HG03439 (cell line): ENCODE data around the gene TMEM17.

Experiments
- ATAC-seq: cut with Tn5 transposase; IDR thresholded peaks from one replicate; pipeline ENCODE4 v1.9.1; 2021; ENCODE audit warnings: mild to moderate bottlenecking, moderate library complexity; ENCODE audit not compliant: unreplicated experiment

The TMEM17 gene

DNA sequence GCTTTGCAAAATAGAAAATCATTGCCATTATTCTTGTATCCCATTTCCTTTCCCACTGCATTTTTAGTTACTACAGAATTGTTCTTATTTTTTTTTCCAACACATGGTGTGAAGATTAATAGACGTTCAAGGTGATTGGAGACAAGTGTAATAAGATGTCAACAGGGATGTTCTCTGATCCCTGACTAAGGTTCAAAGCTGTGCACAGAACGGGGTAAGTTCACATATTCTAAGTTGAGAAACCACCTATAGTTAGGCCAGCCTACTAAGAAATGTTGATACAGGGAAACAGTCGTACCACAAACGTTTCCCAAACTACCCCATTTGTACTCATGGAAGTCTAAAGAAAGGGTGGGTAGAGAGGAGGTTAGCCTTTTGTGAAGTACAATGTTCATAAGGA lies 6.4 kb upstream of the TMEM17 start:
- ATAC-seq, result no peak

DNA sequence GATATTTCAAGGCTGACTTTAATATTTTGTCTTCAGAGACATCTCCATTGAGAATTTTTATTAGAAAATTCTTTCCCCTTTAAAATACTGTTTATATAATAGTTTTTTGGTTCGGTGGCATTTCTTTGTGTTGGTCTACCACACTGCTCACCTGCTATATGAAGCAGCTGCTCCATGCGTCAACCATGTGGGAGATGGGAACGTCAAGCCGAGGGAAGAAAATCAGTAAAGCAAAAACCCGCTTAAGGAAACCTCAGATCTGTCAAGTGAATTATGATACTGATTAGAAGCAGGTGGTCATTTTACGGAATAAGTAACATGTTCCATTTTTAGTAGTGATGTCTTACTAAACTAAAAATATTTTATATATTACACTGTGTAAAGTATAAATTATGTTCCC lies 5.6 kb upstream of the TMEM17 start:
- no peak for ATAC-seq

DNA sequence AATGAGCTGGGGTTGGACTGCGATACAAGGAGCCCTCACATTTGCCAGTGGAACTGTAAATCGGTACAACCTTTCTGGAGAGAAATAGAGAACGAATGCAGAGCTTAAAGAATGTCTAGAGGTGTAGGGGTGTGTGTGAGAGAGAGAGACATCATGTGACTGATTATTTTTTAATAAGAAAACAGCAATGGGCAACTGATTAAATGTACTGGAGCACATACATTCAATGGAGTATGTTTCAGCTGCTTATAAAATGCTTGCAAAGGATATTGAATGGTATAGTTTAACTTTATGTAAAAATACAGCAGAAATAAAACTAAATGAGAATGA lies 391 bp upstream of the TMEM17 start:
- ATAC-seq, result peak; percentile 36

DNA sequence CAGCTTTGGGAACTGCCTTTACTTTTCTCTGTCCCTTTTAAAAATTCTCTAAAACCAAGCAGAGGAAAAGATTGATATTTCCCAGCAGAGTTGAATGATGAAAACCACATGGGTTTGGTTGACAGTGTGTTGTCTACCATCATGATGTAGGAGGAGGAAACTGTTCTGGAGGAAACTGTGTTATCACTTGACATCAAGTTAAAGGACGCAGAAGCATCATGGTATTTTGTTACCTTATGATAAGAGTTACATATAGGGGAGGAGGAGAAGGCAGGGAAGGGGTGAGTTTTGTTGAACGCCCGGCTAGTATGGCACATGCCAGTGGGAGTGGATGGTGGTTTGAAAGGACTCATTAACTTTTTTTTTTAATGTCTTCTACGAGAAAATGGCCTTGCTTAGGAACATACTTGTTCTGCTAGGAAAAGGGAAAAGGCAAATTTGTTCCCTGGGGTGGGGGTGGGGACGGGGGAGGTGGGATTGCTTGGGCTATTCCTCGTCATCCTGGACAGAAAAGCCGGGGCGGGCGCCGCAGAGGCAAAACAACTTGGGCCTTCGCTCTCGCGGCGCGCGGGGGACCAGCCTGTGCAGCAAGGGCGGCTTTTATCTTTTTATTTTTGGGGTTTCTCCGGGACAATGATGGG lies 766 bp downstream of the TMEM17 start:
- ATAC-seq, result no peak

DNA sequence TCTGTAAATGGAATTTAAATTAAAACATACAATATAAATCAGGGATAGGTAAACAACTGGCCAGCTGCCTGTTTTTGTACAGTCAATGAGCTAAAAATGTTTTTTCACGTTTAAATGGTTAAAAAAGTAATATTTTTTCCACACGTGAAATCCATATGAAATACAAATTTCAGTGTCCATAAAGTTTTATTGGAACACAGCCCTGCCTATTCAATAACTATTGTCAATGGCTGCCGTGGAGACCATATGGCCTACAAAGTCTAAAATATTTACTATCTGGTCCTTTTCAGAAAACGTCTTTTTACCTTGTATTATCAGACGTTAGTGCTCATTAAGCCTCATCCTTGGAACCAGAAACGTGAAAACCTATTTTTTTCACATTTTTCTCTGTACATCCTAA lies 1.3 kb downstream of the TMEM17 start:
- ATAC-seq, result no peak

DNA sequence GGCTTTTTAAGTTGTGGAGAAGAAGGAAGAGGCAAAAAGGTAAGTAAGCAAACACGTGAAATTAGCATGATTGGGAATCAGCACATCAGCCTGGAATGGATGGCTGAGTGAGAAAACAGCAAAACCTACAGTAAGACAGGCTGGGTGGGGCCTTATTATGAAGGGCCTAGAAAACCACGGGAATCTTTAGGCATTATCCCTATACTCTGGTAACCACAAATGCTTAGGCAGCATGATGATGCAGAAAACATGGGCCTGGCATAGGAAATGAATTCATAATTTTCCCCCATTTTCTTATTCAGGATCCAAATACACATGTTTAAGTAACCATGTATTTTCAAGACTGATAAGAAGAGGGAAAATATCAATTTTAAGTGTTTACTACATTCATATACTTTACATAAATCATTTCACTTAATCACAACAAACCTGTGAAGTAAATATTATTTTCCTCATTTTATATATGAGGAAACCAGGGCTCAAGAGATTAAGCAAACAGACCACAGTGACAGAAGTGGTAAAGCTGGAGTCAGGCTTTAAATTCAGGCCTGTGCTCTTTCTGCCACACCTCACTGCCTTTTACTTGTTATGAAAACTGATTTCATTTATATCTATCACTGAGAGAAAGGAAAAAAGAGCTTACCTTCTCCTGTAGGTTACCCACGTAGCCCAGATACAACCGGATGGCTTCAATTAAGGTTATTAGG lies 4.0 kb downstream of the TMEM17 start:
- no peak for ATAC-seq

DNA sequence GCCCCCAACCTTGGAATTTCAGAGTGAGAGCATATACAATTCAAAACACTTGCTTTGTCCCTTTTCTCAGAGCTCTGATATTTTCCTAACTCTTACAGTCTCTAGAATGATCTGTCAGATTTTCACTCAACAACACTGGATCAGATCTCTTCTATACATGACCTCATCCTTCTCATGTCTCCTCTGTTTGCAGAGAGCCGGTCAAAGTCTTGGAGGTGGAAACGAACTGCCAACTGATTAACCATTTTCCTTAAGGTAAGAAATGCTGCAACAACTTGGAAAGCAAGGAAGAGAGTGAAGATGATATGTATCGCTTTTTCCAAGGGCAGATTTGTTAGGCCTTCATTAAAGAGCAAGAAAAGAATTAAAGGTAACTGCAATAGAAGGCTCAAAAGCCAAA lies 4.9 kb downstream of the TMEM17 start:
- no peak for ATAC-seq

DNA sequence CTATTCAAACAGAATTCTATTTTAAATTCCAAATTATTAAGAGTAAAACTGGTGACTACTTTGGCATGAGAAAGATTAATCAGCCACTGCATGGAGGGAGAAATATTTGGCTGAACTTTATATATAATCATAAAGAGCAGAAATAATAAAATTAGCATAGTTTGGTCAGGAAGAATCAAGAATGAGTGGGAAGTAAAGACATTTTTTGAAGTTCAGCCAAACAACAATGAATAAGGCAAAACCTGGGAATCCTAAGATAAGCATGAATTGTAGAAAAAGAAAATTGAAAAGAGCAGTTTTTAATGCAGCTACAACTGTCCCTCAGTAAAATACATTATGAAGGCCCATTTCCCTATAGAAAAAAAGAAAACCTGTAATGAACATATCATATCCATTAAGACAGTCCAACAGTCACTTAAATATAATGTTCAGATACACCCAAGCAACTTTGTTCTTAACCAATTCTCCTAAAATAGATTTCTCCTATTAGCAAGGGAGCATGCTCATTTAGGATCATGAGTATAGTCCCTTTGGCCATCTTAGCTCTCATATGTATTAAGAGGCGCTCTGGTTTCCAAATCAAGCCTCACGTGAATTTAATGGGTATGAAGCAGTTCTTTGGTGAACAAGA lies 6.5 kb downstream of the TMEM17 start:
- ATAC-seq, result no peak

DNA sequence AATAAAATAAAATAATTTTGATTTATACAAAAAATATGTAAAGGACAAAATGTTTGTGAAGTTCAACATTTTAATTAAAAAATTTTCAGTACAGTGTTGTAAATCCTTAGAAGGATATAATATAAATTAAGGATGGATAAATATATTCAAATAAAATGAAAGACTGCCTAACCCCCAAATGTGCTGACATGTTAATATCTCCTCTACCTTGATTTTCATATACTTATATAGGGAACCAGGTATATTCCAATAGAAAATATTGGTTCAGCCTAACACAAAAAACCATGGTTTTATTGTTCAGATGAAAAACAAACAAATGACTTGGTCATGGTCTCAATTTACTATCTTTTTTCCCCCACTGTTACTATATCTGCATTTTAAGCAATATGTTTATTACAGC lies 7.3 kb downstream of the TMEM17 start:
- no peak for ATAC-seq

DNA sequence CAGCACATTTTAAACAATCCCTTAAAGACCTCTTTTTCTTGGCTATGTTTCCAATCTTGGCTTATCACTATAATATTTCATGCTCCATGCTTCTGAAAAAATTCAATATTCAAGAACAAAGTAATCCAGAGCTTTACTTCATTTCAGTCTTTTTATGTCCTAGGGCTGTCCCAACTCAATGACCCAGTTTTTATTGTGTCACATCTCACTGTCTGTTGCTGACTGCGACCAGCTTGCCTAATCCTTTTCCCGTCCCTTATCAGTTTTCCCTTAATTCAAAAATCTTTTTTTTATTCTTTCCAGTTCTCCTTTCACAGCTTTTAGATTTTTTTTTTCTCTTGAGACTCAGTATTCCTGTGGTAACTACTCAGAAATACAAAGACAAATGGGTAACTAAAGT lies 10.2 kb downstream of the TMEM17 start:
- ATAC-seq, result no peak

DNA sequence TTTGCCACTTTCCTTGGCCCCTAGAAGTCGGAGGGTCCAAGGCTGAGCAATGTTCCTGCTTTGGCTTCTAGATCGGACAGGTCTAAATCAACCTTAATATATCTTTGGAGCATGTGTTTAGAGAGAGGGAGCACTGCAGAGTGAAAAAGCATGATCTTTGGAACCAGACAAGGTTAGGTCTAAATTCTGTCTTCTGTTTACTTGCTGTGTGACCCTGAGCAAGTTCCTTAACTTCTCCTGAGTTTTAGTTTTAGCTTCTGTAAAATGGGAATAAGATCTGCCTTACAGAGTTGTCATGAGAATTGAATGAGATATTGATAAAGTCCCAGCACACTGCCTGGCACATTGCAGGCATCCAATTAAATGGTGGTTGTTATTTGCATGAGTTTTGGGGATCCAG lies 13.9 kb downstream of the TMEM17 start:
- ATAC-seq, result no peak

DNA sequence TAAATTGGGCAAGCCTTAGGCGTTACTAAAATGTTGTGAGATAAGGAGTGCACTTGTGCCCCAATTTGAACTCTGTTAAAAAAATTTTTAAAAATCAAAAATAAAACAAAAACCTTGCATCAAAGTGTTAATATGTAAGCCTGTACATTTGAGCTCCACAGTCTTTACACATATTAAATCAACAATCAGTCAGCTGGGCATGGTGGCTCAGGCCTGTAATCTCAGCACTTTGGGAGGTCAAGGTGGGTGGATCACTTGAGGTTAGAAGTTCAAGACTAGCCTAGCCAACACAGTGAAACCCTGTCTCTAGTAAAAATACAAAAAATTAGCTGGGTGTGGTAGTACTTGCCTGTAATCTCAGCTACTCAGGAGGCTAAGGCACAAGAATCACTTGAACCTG lies 16.3 kb downstream of the TMEM17 start:
- ATAC-seq, result no peak

DNA sequence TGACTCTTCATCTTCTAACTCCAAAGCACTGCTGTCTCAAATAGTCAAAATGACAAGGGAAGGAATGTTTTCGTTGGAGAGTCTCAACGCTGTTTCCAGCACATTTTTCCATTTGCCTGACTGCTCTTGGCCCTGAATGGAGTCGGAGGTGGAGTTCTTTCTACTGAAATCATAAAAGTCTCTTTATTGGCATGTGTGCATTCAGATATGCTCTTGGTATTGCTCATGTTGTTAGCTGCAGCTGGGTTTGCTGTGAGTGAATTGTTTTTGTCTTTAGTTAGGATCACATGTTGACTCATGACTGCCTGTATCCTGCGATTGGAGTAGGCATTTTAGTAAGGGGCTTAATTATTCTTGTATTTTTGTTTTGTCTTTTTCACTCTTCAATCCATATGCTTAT lies 16.8 kb downstream of the TMEM17 start:
- no peak for ATAC-seq

DNA sequence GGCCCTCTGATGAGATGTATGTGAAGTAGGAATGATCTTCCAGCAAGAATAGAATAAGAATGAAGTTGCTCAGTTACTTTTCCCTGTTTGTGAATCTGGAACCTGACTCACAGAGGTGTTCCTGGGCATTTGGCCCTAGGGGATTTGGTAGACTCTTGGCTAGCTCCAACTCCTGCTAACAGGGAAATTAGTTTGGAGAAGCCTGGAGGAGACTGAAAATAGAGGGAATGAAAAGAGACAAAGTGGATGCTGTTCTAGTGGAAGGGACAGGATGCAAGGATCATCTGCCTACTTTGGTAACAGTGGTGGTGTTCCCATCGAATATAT lies 19.6 kb downstream of the TMEM17 start:
- ATAC-seq, result no peak

DNA sequence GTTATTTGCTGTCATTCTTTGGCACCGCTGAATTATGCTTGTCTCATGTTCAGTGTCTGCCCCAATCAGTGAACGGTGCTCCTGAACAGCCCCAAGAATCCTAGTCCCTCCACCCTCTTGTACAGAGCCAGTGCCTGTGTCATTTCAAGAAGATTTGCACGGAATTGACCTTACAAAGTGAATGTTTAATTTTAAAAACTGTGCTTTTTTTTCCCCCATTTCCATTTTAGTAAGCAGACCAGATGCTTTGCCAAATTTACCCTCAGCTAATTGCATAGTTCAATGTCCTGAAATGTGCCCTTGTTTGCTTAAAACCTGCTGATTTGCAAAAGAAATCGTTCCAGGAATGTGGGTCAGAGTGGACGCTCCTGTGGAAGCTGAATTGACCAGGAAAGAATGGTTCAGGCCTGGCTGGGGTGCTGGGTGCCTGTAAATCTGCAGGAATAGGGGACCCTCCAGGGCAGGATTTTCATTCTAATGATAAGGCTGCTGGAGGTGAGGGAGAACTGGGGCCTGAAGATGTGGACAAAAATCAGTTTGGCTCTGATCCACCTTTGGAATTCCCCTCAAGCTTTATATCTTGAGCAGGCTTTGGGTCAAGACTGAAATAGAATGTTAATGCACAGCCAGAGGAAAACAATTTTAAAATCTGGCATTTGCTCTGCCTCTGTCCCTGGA lies 20.1 kb downstream of the TMEM17 start:
- ATAC-seq, result no peak

DNA sequence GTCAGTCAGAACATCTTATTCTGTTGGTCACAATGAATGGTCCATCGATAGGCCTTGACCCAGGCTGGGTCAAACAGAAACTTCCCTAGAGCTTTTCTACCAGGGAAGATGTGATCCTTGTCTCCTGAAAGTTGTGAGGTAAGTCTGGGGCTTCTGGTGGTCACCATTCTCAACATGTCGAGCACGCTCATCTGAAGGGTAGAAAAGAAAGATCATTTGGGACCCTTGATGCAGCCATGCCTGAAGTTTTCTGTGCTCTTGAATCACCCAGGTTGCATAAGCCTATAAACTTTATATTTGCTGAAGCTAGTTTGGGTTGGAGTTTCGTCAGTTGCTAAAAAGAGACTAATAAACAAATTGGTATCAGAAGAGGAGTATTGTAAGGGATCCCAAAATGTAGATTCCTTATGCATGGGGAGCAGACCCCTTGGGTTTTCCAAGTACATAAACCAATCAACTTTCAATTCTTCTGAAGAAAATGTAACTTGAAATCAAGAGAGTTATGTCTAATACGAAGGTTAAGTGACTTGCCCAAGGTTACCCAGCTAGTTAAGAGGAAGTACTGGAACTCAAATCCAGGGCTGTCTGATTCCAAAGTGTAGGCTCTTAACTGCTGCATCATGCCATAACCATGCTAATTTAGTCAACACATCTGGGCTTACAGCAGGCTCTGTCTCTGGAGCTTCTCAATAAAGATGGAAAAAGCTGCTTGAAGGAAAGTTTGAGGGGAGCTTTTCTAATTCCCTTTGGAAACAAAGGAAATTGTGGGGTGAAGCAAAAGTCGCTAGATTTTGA lies 23.2 kb downstream of the TMEM17 start:
- ATAC-seq, result no peak

DNA sequence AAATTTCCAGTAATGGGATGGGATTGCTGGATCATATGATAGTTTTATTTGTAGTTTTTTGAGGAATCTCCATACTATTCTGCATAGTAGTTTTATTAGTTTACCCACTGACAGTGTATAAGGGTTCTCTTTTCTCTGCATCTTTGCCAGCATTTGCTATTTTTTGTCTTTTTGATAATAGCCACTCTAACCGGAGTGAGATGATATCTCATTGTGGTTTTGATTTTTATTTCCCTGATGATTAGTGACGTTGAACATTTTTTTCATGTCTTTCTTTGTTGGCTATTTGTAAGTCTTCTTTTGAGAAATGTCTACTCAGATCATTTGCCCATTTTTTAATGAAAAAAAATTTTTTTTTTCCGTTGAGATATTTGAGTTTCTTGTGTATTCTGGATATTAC lies 26.1 kb downstream of the TMEM17 start:
- ATAC-seq, result no peak

DNA sequence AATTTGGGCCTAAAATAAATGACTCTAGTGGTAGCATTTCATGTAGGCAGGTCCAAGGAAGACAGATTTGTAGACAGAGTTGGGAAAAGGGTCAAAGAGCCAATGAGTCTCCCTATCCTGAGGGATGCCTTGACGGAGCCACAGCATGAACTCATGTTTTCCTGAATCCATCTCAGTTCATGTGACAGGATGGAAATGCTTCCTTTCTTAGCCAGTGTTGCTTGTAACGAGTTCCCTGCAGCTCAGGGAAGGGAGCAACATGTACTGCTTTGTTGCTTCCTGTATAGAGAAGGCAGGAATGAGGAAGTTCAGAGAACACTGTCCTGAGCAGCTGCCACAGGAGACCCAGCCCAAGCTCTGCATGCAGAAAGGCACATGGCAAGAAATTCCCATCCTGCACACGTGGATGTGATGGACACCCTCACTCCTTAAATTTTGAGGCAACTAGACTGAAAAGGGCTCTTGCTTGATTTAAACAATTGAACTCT lies 27.9 kb downstream of the TMEM17 start:
- no peak for ATAC-seq

DNA sequence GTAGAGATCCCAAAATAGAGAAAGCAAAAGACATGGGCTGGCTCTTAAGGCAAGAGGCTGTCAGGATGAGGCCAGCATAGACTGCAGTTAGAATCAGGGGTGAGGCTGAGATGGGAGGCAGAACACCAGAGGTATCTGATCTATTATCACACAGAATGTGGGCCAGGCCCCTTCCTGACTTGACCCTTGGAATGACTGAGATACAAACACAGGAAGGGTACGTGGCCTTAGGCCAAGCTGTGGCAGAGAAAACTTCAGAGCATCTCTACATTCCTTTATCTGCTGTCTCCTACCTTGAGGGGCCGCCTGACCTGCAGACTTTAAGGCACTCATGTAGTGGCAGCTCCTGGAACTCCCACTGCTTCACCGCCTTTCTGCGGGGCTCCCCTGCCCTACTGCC lies 28.4 kb downstream of the TMEM17 start:
- no peak for ATAC-seq

DNA sequence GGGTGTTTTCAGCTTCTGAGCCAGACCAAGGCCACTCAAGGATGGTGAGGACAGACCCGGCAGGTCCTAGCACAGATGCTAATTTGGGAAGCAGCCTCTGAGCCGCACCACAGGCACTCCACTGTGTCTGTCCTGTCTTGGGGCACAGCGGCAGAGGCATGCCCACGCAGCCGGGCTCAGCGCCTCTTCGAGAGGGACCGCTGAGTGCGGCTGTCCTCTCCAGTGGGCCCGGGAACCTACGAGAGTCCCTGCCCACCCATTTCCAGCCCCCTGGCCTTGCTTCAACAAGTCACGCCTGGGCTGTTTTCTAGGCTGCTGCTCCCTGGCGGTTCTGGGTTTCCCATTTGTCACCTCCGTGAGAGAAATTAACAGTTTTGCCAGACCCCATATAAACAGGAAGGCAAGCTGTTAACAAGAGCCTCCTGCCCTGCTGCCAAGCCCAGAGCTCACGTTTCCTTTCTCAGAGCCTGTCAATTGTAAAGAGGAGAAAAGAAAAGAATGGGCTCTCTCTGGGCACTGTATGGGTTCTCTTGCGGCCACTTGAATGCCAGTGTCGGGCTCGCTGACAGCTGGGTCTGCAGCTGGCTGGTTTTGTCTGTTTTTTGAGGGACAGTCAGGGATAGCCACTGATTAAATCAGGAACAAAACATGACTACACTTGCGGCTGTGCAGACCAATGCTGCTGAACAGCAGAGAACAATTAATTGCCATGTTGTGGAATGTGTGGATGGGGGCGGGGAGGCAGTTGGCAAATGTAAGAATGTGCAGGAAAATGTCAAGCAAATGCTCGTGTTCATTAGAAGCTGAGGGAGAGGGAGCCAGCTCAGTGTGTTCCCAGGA lies 30.6 kb downstream of the TMEM17 start:
- ATAC-seq, result no peak
